ENCODE results near the gene CFAP97D1. TPM values are rescaled to one million over a fixed set of nuclear protein-coding genes. Genes with fewer than 3 reads are reported as not detected.

CFAP97D1 gene
- polyA plus RNA-seq, 3 donors: not detected

DNA sequence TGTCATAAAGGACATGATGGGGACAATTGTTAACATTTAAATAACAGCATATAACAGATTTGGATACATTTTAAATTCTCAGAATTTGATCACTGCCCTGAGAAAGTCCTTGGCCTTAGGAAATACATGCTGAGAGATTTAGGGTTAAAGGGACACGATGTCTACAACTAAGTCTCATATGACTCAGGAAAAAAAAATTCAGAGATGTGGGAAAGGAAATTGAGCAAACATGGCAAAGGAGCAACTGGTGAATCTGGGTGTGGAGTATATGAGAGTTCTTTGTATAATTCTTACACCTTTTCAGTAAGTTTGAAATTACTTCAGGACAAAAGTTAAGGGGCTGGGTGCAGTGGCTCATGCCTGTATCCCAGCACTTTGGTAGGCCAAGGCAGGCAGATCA lies 34.5 kb downstream of the CFAP97D1 start:
- H3K27ac ChIP-seq (ENCODE audit: low read depth, low read length): no peak overlapping the region
- 8 to 60% (median 21%) methylated on average over 1 of the region's 1 CpG for WGBS, 3 donors

DNA sequence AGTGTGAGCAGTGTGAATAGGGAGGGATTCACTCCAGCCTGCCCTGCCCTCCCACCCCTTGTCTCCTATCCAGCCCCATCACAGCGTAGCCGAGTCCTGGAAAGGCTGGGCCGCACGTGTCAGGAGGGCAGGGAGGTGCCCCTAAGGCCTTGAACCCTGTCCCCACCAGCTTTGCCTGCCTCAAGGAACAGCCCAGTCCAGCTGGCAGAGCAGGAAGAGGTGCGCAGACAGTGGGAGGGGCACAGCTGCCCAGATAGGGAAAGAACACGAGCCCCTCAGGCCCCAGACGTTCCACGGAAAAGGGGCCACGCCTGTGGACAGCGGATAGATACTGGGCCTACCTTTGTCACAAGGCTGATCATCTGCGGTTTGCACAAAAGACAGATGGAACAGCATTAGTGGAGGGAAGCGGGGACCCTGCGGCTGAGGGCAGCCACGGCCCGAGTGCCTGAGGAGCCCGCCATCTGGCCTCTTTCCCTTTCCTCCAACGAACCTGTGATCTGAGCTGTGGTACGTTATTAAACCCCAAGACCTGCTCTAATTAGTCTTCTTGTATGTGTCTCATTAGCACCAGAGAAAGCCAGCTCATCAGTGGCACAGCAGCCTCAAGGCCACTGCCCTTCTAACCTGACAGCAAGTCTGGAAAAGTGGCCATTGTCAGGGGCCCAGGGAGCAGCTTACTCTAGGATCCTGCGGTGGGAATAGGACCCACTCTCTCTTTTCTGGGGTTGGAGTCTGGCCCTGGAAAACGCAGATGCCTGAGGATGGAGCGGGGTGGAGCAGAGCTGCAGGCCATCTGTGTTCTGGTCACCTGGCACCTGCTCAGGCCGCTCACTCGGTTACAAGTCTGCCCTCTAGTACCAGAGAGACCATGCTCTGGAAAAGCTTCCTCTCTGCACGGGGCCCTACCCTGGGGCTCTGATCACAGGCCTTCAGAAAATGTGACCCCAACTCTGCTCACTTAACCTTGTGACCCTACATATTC lies 36.4 kb downstream of the CFAP97D1 start:
- no peak overlapping the region for H3K27ac ChIP-seq (ENCODE audit: low read depth, low read length)
- 89 to 93% (median 91%) methylated on average over 24 of the region's 24 CpGs for WGBS, 3 donors

GRCh38 chr17:43817826-43818225 lies 37.6 kb downstream of the CFAP97D1 start:
- WGBS, 3 donors: 90 to 93% (median 91%) methylated on average over 9 of the region's 9 CpGs
- H3K27ac ChIP-seq (ENCODE audit: low read depth, low read length): no peak overlapping the region

- H3K27ac ChIP-seq (ENCODE audit: low read depth, low read length): no peak overlapping the region
- 91 to 98% (median 94%) methylated on average over 5 of the region's 5 CpGs for WGBS, 3 donors
Observed at GRCh38 chr17:43818966-43819365, 38.7 kb downstream of the CFAP97D1 start.

- 91 to 93% (median 91%) methylated on average over 14 of the region's 14 CpGs for WGBS, 3 donors
- no peak overlapping the region for H3K27ac ChIP-seq (ENCODE audit: low read depth, low read length)
Observed at GRCh38 chr17:43820759-43821158, 40.5 kb downstream of the CFAP97D1 start.

DNA sequence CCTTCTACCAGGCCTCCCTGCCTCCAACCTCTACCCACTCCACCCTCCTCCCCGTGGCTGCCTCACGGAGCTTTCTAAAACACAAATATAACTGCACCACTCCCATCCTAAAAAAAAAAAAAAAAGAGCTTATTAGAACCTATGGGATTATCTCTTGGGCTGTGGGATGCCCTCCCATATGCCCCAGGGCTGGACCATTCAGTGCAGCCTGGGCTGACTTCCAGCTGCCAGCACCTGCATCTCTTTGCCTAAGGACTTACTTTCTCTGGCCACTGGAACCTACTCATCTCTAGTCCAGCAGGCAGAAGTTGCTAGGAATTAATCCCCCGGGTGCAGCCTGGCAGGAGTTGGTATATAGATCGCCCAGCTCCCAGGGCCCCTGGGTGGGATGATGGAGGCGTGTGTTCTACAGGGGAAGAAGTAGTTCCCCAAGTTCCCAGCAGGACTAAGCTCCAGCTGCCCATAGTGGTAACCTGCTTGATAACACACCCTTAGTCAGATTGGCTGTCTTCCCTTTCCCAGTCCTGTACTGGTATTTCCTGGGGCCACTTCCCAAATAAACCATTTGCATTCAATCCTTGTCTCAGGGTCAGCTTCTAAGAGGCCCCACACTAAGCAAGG lies 42.4 kb downstream of the CFAP97D1 start:
- H3K27ac ChIP-seq (ENCODE audit: low read depth, low read length): no peak overlapping the region
- 85 to 91% (median 88%) methylated on average over 5 of the region's 5 CpGs for WGBS, 3 donors

GRCh38 chr17:43823350-43824084 lies 43.3 kb downstream of the CFAP97D1 start:
- no peak overlapping the region for H3K27ac ChIP-seq (ENCODE audit: low read depth, low read length)
- 84 to 86% (median 85%) methylated on average over 10 of the region's 10 CpGs for WGBS, 3 donors

- WGBS, 3 donors: 95% methylated on average over 12 of the region's 12 CpGs
- no peak overlapping the region for H3K27ac ChIP-seq (ENCODE audit: low read depth, low read length)
Observed at GRCh38 chr17:43825567-43825966, 45.3 kb downstream of the CFAP97D1 start.

GRCh38 chr17:43826206-43826605 lies 46.0 kb downstream of the CFAP97D1 start:
- 93 to 94% (median 94%) methylated on average over 7 of the region's 7 CpGs for WGBS, 3 donors

DNA sequence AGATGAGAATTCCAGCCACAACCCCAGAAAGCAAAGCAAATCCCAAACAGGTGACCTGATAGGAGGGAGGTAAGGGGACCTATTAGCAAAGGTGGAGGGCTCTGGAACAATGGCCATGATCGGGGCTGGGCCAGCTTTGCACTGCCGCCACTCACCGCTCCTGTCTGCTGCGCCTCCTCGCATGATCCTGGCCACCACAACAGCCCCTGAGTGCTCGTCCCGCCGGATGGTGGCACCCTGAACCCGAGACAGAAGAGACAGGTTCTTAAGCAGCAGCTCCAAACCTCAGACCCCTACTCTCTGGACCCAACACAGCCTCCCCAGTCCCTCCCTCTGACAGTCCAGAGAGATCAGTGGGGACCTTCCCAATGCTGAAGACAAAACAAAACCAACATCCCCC lies 47.4 kb downstream of the CFAP97D1 start:
- H3K27ac ChIP-seq (ENCODE audit: low read depth, low read length): no peak overlapping the region
- WGBS, 3 donors: 94 to 96% (median 96%) methylated on average over 9 of the region's 9 CpGs

More at GRCh38 chr17:43826206-43826605, 46.0 kb downstream of the CFAP97D1 start:
- no peak overlapping the region for H3K27ac ChIP-seq (ENCODE audit: low read depth, low read length)

DNA sequence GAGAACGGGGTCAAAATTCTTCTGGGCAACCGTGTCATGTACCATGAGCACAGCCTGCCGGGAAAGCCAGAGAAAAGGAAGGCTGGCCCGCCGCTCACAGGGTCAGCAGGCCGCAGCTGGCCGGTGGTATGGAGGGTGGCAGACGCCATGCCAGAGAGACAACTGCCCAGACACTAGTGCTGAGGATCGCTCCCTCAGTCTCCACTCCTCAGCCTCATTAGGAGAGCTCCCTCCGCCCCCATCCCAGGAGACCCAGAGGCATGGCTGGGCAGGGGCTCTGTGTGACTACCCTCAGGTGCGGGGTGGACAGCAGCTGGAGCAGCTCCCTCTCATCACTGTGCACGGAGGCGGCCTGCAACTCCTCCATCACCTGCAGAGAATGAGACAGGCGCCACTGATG lies 49.5 kb downstream of the CFAP97D1 start:
- H3K27ac ChIP-seq (ENCODE audit: low read depth, low read length): no peak overlapping the region
- 94 to 97% (median 96%) methylated on average over 14 of the region's 14 CpGs for WGBS, 3 donors

- no peak overlapping the region for H3K27ac ChIP-seq (ENCODE audit: low read depth, low read length)
- WGBS, 3 donors: 87 to 91% (median 90%) methylated on average over 7 of the region's 7 CpGs
Observed at GRCh38 chr17:43830510-43831140, 50.4 kb downstream of the CFAP97D1 start.

DNA sequence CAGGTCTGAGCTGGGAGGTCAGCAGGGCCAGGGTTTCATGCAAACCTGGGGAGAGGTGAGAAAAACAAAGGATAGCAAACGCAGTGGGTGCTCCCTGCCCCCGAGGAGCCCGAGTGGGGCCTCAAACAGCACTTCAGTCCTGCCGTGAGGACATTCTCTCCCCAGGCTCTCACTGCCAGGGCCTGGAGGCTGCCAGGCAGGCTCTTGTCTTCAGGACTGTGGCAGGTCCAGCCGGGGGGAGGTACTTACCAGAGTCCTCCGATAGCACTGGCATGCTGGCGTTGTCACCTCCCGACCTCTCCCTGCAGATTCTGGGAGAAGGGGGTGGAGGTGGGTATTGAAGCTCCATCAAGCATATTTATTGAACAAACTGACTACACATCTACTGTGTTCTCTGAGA lies 51.4 kb downstream of the CFAP97D1 start:
- H3K27ac ChIP-seq (ENCODE audit: low read depth, low read length): no peak overlapping the region
- WGBS, 3 donors: 77 to 88% (median 85%) methylated on average over 8 of the region's 8 CpGs

DNA sequence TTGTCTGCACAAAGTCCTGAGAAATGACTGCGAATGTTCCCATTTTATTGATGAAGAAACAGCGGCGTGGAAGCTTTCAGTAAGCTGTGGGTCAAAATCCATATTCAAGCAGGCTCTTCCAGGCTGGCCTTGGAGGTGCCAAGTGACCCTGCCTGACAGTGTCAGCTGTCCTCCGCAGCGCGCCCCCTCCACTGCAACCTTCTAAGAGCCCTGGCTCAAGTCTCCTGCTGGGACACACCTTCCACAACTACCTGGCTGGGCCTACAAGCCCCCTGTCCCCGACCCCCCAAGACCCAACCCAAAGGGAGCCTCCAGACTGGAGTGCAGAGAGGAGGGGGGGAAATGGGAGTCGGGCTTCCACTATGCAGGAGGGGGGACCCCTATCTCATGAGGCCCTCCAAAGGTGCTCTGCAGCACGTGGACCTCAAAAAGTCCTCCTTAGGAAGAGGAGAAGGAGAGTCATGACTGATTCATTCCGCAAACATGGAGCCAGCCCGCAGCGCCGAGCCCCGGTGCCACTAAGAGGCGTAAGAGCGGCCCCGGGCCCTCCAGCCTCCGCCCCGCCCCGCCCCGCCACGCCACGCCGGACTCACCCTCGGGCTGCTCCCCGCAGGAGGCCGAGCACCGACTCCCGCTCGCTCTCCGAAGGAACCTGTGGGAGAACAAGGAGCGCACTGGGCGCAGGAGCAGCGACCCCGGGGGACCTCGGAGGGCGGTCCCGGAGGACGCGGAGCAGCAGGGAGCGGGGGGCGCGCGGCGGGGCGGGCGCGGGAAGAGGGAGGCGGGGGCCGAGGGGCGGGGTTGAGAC lies 52.1 kb downstream of the CFAP97D1 start:
- WGBS, 3 donors: 10 to 14% (median 11%) methylated on average over 34 to 48 of the region's 51 CpGs

GRCh38 chr17:43832976-43833829 lies 53.0 kb downstream of the CFAP97D1 start, which contains the start of gene MPP3:
Gene MPP3 (minus strand): TSS chr17:43833146. CDS start chr17:43831906, 1,240 bp downstream.
- H3K27ac ChIP-seq (ENCODE audit: low read depth, low read length): no peak within 1 kb of the TSS
- WGBS, 3 donors: 1 to 2% (median 2%) methylated on average over 63 to 87 of the region's 87 CpGs

More for the DNA sequence above, 52.1 kb downstream of the CFAP97D1 start:
- H3K27ac ChIP-seq (ENCODE audit: low read depth, low read length): no peak overlapping the region

DNA sequence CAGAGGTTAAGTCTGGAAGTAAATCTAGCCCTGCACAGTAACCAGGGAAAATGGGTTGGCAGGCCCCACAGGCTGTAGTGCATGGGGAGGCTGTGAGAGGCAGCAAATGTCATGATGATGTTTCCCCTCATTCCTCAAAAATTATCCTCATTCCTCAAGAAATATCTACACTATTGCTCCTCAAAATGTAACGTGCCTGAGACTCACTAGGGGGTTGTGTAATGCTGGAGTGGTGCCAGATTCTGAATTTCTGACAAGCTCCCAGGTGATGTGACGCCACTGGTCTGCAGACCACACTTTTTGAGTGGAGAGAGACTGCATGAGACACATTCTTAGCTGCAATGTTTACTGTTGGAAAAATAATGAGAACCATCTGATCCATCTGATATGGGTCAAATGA lies 53.9 kb downstream of the CFAP97D1 start:
- H3K27ac ChIP-seq (ENCODE audit: low read depth, low read length): no peak overlapping the region
- WGBS, 3 donors: 39 to 49% (median 44%) methylated on average over 2 of the region's 2 CpGs

Measured in adipose tissue (tissue), 3 donors.